Stimulated activated CD8-positive, alpha-beta memory T cell treated with anti-CD3 and anti-CD28 coated beads, Interleukin-15, amount 100 ng/mL, for 1 hour (primary cell): ENCODE measurements around the gene AXIN2.

Source experiments
- DNase-seq: peaks from one replicate; pipeline ENCODE4 v3.0.0-alpha.2; 2020; ENCODE audit warnings: low read depth

Gene AXIN2, protein sequence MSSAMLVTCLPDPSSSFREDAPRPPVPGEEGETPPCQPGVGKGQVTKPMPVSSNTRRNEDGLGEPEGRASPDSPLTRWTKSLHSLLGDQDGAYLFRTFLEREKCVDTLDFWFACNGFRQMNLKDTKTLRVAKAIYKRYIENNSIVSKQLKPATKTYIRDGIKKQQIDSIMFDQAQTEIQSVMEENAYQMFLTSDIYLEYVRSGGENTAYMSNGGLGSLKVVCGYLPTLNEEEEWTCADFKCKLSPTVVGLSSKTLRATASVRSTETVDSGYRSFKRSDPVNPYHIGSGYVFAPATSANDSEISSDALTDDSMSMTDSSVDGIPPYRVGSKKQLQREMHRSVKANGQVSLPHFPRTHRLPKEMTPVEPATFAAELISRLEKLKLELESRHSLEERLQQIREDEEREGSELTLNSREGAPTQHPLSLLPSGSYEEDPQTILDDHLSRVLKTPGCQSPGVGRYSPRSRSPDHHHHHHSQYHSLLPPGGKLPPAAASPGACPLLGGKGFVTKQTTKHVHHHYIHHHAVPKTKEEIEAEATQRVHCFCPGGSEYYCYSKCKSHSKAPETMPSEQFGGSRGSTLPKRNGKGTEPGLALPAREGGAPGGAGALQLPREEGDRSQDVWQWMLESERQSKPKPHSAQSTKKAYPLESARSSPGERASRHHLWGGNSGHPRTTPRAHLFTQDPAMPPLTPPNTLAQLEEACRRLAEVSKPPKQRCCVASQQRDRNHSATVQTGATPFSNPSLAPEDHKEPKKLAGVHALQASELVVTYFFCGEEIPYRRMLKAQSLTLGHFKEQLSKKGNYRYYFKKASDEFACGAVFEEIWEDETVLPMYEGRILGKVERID

GRCh38 chr17:65561452-65562205, at the start of gene AXIN2:
Gene AXIN2, minus strand, starts transcription at chr17:65561648. Its CDS starts 3,028 bp downstream, at chr17:65558620.
- DNase-seq, result peak; percentile 68

- no peak for DNase-seq
These were observed 48.3 kb upstream of the AXIN2 start for GRCh38 chr17:65609749-65610148.

GRCh38 chr17:65609286-65609685, 47.8 kb upstream of the AXIN2 start:
- no peak for DNase-seq

- DNase-seq, result no peak
These were observed 42.6 kb upstream of the AXIN2 start for GRCh38 chr17:65604070-65604469.

DNA sequence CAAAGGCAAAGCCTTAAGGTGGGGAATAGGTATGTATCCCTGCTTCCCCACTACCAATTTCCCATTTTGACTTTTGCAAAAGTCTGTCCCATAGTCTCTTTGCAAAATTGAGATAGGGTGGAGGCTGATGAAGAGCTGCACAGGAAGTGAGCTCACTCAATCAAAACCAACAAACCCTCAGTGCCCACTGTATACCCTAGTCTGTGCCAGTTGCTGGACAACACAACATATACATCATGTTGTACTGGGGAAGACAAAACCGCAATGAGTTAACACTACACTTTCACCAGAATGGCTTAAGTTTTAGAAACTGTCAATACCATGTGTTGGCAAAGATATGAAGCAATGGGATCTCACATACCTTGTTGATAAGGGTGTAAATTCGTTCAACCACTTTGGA, 40.4 kb upstream of the AXIN2 start:
- no peak for DNase-seq

- no peak for DNase-seq
These were observed 39.7 kb upstream of the AXIN2 start for GRCh38 chr17:65601145-65601544.

DNA sequence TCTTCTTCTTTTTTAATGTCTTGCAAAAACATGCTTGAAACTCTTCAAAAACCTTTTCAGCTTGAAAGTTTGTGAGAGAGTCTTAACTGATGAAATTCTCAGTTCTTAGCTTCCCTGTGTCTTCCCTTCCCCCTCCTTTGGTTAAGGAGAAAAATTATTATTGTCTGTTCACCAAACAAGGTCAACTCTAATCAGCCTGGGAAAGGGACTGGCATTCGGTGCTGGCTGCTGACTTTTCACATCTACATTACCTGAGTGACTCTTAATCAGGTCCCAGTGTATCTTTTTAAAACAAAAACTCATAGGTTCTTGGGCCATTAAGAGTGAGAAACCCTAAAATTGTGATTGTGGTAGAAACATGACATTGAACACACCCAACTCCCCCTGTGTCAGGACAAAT, 39.1 kb upstream of the AXIN2 start:
- no peak for DNase-seq

- DNase-seq, result no peak
These were observed 38.2 kb upstream of the AXIN2 start for GRCh38 chr17:65599650-65600049.

GRCh38 chr17:65598746-65599145, 37.3 kb upstream of the AXIN2 start:
- no peak for DNase-seq

DNA sequence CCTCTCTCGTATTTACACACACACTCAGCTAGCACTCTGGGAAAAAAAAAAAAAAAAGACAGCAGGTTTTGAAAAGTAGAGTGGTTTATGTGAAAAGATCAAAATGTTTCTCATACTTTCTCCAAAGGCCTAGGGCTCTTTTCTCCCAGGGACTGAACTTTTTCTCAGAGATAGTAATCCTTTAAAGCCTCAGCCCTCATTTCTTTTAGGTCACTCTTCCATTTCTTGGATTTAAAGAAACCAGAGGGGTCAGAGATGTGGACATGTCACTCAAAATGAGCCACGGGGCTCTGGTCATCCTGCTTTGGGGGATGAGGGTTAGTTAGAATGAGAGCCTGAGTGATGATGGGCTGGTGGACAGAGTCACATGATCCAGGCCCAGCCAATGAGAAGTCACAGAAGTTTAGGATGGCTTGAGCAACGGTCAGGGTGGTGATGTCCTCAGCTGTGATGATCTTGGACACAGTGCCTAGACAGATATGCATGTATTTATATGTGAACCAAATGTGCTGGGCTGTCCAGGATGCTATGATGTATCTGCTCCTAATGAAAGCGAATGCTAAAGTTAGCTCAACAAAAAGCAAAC, 33.7 kb upstream of the AXIN2 start:
- DNase-seq, result no peak

DNA sequence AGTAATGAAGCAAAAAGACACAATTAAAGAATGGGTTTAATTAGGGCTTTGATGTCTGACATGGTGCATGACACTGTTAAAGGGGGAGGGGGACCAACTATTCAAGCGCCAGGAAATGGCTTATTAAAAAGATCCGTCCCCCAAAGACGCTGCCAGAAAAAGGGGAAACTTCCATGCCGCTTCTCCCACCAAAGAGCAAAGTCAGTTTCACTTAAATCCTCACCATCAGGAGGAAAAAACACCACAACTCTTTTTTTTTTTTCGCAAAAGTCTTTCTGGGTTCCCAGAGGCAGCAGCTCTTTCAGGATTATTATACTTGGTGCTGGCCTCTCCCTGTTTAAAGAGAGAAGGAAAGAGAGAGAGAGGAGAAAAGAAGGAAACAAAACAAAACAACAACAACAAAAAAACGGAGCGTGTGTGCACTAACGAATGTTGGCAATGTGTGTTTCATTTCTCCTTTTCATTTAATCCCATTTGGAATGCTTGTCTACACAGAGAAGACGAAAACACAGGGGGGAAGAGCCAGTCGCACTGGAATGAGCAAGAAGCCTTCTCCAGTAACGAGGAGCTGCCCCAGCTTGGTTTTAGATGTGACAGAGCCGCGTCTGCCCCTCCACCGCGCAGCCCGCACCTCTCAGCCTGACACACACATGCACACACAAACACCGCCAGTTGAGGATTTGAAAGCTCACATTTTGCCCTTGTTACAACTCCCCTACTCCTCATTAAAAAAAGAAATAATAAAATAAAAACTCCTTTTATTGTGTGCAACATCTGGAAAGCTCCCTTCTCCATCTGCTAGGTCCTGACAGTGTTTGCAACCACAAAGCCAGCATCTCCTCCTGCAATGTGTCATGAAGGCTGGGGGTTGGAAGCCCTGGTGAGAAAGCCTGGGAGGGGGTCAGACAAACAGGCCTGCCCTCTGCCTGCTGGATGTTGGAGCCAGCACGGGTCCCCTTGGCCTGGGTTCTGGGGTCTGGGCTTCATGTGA, 32.7 kb upstream of the AXIN2 start:
- DNase-seq, result no peak

DNA sequence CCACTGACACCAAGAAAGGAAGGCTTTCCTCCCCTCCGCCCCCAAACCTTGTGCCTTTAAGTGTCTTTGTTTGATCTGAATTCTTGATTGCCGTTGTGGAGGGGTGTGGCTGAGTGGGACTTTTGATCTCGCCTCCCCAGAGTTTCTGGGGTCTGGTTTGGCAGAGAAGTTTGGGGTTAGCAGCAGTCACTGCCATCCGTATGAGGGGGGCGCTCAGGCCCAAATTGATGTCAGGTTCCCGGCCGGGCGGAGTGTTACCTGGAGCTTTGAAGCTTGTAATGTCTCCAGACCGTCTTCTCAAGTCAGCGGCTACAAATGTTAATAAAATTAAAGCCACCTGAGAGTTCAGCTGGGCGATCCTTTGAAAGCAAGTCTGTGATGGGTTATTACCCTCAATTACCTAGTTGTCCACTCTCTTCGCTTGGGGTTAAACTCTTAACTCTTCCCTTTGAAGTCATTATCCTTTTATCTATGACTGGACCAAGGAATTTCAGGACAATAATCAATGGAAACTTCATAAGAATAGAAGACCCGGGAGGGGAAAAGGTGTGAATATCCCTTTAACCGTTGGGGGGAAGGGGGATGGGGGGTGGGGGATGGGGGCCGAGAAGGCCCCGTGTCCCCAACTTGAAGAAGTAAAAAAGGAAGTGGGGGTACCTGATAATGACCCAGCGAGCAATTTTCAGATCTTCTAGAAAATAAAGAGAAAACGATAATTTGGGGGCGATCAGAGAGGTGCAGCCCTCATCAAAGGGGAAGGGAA, 31.8 kb upstream of the AXIN2 start:
- DNase-seq, result no peak

DNA sequence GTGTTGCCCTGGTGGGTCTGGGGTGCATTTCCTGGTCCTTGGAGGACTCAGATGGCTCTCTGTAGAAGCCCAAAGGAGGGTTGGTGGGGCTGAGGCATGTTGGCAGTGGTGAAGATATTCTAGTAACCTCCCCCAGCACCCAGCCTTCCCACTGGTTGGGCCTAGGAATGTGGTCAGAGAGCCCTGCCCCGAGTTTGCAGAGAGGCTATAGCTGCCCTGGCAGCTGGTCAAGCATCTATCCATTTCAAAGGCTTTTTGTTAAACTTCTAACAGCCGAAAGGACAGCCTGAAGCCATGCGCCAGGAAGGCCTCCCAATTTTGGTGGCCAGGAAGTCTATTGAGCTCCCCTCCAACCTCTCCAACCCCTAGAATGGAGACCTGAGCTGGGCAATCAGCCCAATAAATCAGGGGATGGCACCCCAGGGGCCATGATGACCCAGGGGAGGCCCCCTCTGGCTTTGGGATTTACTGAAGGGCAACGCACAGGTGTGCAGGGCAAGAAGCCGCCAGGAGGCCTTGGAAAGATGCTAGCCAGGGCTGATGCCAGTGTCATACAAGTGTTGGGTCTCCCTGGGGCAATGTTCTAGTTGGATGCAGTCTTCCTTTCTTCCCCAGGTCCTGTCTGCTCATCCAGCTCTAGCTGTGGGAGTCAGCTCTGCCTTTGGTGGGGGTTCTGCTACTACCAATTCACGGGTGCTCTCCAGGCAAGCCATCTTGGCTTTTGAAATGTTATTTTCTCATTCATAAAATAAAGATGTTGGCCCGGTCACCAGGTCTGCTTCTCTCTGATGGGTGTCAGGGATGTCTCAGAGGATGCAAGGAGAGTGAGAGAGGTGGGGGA, 30.9 kb upstream of the AXIN2 start:
- DNase-seq, result no peak

GRCh38 chr17:65589321-65589720, 27.9 kb upstream of the AXIN2 start:
- no peak for DNase-seq

DNA sequence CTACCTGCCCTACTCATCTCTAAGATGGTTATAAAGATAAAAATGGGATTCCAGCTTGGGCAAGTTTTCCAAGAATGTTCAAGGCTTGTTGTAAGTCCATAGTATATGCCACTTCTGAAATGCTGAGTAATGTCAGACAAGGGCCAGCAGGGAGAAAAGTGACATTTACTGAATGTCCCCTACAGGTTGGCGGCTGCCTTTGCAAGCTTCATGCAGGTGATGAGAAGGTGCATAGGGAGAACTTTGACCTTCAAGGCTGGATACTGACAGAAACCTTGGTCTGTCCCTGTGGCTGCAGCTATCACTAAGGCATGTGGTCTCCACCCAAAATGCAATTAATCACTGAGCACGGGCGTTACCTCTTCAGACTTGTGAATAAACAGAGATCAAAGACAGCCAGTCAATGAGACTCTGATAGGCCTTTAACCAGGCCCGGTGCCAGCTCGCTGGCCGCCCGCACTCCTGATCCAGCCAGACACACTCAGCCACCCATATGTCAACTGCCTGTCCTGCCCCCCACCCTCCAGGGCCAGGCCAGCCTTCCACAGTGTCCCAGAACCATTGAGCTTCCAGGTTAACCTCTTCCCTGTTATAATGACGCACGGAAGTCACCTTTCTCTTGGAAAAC, 26.8 kb upstream of the AXIN2 start:
- DNase-seq, result no peak

GRCh38 chr17:65587534-65588180, 26.2 kb upstream of the AXIN2 start:
- DNase-seq, result no peak

- no peak for DNase-seq
These were observed 25.5 kb upstream of the AXIN2 start for GRCh38 chr17:65586899-65587298.
